ENCODE measurements around the gene BCL11A.

DNA sequence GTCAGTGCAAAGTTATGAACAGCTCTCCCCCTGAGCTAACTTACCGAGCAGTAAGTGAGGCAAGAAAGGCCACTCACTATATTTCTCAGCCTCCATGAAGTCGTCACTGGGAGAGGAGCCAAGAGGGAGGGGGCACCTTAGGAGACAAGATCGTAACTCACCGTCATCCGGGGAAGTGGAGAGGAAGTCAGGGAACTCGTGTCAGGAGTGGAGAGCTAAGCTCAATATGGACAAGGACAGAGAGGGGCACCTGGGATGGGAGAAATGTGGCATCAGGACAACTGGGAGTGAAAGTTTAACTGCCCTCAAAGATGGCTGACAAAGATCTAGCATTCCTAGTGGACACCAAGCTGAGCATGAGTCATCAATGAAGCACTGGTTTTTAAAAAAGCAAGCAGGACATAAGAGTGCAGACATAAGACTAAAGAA is 37.1 kb downstream of the BCL11A start:
- TF ChIP-seq CTCF (IDR thresholded peaks at IDR 0.05) (no peak), POLR2A (IDR thresholded peaks at IDR 0.05) (no peak), EP300 (IDR thresholded peaks at IDR 0.05) (no peak)
